ENCODE results near the gene SLC35F2.
"Not testable (repeated sequence)": the region's sequence is repeated elsewhere in the genome, so short reads cannot be mapped to it uniquely, and the experiment has no call there.

The SLC35F2 gene

DNA sequence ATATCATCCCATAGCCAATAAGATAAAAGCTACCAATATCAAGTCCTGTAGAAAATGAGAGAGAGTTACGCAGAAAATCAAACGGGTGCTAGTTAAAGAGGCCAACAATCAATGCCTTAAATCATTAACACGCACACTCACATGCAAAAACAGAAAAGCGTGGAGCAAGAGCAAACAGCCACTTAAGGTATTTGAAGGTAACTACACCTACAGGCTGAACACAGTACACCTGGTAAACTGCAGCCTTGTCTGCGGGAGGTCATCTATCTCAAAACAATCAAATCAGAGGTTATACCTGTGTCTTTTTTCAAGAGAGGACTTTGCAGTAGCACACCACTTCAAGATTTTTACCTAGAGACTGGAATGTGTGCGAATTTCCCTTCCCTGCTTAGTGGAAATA lies 23.6 kb downstream of the SLC35F2 start:
- H3K79me2 ChIP-seq (ENCODE audit: low read length): peaks cover 96% of the 10 kb centered on the region
- H3K4me2 ChIP-seq (ENCODE audit: low read depth, low read length): no peak overlapping the region
- no peaks in the 10 kb centered on the region for H3K9me3 ChIP-seq (replicated peaks; ENCODE audit: insufficient read depth, low read length)
- no peaks in the 10 kb centered on the region for H3K36me3 ChIP-seq (replicated peaks; ENCODE audit: insufficient read depth, low read length)
- DNase-seq: no peak
- no peaks in the 10 kb centered on the region for H3K9me2 ChIP-seq (replicated peaks; ENCODE audit: insufficient read depth, low read length)
- no peak overlapping the region for H3K9ac ChIP-seq (ENCODE audit: low read length)
- no peak overlapping the region for H3K4me3 ChIP-seq (ENCODE audit: low read length)
- no peak overlapping the region for H3K27ac ChIP-seq (ENCODE audit: low read length)
- H3F3A ChIP-seq (ENCODE audit: insufficient read depth, low read length): no peaks in the 10 kb centered on the region
- H3K27me3 ChIP-seq (replicated peaks; ENCODE audit: insufficient read depth, low read length): no peaks in the 10 kb centered on the region
- no peaks in the 10 kb centered on the region for H3K4me1 ChIP-seq (ENCODE audit: low read length)
- peaks cover 7% of the 10 kb centered on the region; the same call in 1 of the 2 replicates for H4K20me1 ChIP-seq (ENCODE audit: insufficient read depth, low read length)
- no peak overlapping the region for H2AFZ ChIP-seq (ENCODE audit: low read length)
- TF ChIP-seq, protein P1, sequence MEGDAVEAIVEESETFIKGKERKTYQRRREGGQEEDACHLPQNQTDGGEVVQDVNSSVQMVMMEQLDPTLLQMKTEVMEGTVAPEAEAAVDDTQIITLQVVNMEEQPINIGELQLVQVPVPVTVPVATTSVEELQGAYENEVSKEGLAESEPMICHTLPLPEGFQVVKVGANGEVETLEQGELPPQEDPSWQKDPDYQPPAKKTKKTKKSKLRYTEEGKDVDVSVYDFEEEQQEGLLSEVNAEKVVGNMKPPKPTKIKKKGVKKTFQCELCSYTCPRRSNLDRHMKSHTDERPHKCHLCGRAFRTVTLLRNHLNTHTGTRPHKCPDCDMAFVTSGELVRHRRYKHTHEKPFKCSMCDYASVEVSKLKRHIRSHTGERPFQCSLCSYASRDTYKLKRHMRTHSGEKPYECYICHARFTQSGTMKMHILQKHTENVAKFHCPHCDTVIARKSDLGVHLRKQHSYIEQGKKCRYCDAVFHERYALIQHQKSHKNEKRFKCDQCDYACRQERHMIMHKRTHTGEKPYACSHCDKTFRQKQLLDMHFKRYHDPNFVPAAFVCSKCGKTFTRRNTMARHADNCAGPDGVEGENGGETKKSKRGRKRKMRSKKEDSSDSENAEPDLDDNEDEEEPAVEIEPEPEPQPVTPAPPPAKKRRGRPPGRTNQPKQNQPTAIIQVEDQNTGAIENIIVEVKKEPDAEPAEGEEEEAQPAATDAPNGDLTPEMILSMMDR (IDR thresholded peaks at IDR 0.05; ENCODE audit: low read length): no peak
- TF ChIP-seq EZH2 (optimal IDR thresholded peaks at IDR 0.05; ENCODE audit: low read depth, low read length) (no peak), EZH2phosphoT487 (IDR thresholded peaks at IDR 0.05; ENCODE audit: low read length) (no peak)

DNA sequence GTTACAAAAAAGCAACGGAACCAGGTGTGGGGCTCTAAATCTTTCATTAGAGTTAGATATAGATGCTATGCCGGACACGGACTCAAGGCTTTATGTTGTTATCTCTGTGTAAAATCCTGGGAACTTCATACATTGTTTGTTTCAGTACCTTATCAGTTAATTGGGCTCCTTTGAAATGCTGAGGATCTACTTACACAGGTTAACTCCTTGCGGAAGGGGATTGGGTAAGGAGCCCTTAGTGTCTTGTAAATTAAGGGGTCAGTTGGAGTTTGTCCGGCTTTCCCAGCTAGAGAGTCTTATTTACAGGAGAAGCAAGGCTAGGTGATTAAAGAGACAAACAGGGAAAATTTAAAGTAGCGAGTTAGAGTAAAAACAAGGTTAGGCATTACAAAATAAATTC lies 24.7 kb downstream of the SLC35F2 start:
- H3K9me3 ChIP-seq (replicated peaks; ENCODE audit: insufficient read depth, low read length); H4K20me1 ChIP-seq (ENCODE audit: insufficient read depth, low read length); DNase-seq; H3K27ac ChIP-seq (ENCODE audit: low read length); H3F3A ChIP-seq (ENCODE audit: insufficient read depth, low read length); H3K9me2 ChIP-seq (replicated peaks; ENCODE audit: insufficient read depth, low read length); H3K4me1 ChIP-seq (ENCODE audit: low read length); H2AFZ ChIP-seq (ENCODE audit: low read length); H3K36me3 ChIP-seq (replicated peaks; ENCODE audit: insufficient read depth, low read length); H3K27me3 ChIP-seq (replicated peaks; ENCODE audit: insufficient read depth, low read length); H3K4me2 ChIP-seq (ENCODE audit: low read depth, low read length); H3K9ac ChIP-seq (ENCODE audit: low read length); H3K4me3 ChIP-seq (ENCODE audit: low read length): not testable (repeated sequence)
- H3K79me2 ChIP-seq (ENCODE audit: low read length): peaks cover 96% of the 10 kb centered on the region

DNA sequence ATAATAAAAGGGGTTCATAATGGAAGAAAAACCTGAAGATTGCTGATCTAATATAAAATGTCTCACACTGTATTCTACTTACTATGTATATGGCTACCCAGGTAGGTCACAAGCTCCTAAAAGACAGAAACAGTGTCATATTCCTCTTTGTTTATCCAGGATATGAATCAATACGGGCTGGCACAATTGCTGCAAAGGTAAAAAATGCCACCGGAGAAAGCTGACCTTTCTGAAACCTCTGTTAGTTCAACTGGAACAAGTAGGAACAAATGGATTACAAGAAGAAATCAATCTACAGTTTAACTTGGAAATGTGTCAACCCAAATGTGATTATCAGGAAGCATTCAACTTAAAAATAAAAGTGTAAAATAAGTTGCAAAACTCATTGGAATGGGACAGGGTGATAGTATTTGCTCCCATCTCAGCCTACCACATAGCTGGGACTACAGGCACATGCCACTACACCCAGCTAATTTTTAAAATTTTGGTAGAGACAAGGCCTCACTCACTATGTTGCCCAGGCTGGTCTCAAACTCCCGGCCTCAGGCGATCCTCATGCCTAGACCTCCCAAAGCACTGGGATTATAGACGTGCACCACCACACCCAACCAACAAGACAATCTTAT lies 27.6 kb downstream of the SLC35F2 start:
- H3K79me2 ChIP-seq (ENCODE audit: low read length): peaks cover 91% of the 10 kb centered on the region
- no peaks in the 10 kb centered on the region for H3K4me1 ChIP-seq (ENCODE audit: low read length)
- TF ChIP-seq, protein P1 (IDR thresholded peaks at IDR 0.05; ENCODE audit: low read length): no peak
- TF ChIP-seq EZH2 (optimal IDR thresholded peaks at IDR 0.05; ENCODE audit: low read depth, low read length) (no peak), EZH2phosphoT487 (IDR thresholded peaks at IDR 0.05; ENCODE audit: low read length) (no peak)
- DNase-seq: no peak
- H3K4me3 ChIP-seq (ENCODE audit: low read length): no peak overlapping the region
- H3K9ac ChIP-seq (ENCODE audit: low read length): no peak overlapping the region
- H3K4me2 ChIP-seq (ENCODE audit: low read depth, low read length): no peak overlapping the region
- no peaks in the 10 kb centered on the region for H3K9me2 ChIP-seq (replicated peaks; ENCODE audit: insufficient read depth, low read length)
- H4K20me1 ChIP-seq (ENCODE audit: insufficient read depth, low read length): peaks cover 6% of the 10 kb centered on the region; the same call in 1 of the 2 replicates
- no peaks in the 10 kb centered on the region for H3K36me3 ChIP-seq (replicated peaks; ENCODE audit: insufficient read depth, low read length)
- H3K27me3 ChIP-seq (replicated peaks; ENCODE audit: insufficient read depth, low read length): no peaks in the 10 kb centered on the region
- no peak overlapping the region for H3K27ac ChIP-seq (ENCODE audit: low read length)
- H3K9me3 ChIP-seq (replicated peaks; ENCODE audit: insufficient read depth, low read length): no peaks in the 10 kb centered on the region
- H2AFZ ChIP-seq (ENCODE audit: low read length): no peak overlapping the region
- H3F3A ChIP-seq (ENCODE audit: insufficient read depth, low read length): no peaks in the 10 kb centered on the region

DNA sequence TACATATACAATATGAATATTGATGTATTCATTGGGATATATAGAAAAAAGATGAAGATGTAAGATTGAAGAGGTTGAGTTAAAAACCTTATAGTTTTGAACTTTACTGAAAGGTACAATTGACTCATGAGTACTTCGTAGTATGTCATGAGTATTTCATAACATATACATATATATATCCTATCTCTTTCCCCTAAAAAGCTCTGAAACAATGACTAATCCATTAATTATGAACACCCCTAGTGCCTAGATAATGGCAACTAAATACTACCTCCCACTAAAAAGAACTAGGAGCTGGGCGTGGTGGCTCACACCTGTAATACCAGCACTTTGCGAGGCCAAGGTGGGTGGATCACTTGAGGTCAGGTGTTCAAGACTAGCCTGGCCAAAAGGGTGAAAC lies 31.5 kb downstream of the SLC35F2 start:
- Histone ChIP-seq H3K36me3 (replicated peaks; ENCODE audit: insufficient read depth, low read length) (no peaks in the 10 kb centered on the region), H3K79me2 (ENCODE audit: low read length) (peaks cover 86% of the 10 kb centered on the region), H3K4me1 (ENCODE audit: low read length) (no peaks in the 10 kb centered on the region), H3K4me3 (ENCODE audit: low read length) (no peak overlapping the region), H3K4me2 (ENCODE audit: low read depth, low read length) (no peak overlapping the region), H3K27ac (ENCODE audit: low read length) (no peak overlapping the region), H3K9me3 (replicated peaks; ENCODE audit: insufficient read depth, low read length) (no peaks in the 10 kb centered on the region), H2AFZ (ENCODE audit: low read length) (no peak overlapping the region), H4K20me1 (ENCODE audit: insufficient read depth, low read length) (no peaks in the 10 kb centered on the region), H3K9ac (ENCODE audit: low read length) (no peak overlapping the region), H3F3A (ENCODE audit: insufficient read depth, low read length) (no peaks in the 10 kb centered on the region), H3K27me3 (replicated peaks; ENCODE audit: insufficient read depth, low read length) (no peaks in the 10 kb centered on the region), H3K9me2 (replicated peaks; ENCODE audit: insufficient read depth, low read length) (no peaks in the 10 kb centered on the region)
- no peak for DNase-seq
- no peak for TF ChIP-seq EZH2 (optimal IDR thresholded peaks at IDR 0.05; ENCODE audit: low read depth, low read length)
- no peak for TF ChIP-seq EZH2phosphoT487 (IDR thresholded peaks at IDR 0.05; ENCODE audit: low read length)
- TF ChIP-seq, protein P1 (IDR thresholded peaks at IDR 0.05; ENCODE audit: low read length): no peak

Measured in MM.1S (cell line).